Suppressor macrophage treated with lipopolysaccharide for 1 hour (primary cell): Measurements from ENCODE around the gene UBQLN4.
"Not testable (repeated sequence)": the region's sequence is repeated elsewhere in the genome, so short reads cannot be mapped to it uniquely, and the experiment has no call there.

Experiments
- DNase-seq, 3 donors: peaks; one replicate each; pipeline ENCODE4 v3.0.0-alpha.2; 2020 to 2022

UBQLN4 gene

GRCh38 chr1:156080863-156081179 lies 27.2 kb upstream of the UBQLN4 start:
- DNase-seq = no peak

GRCh38 chr1:156080241-156080862 lies 26.8 kb upstream of the UBQLN4 start:
- no peak for DNase-seq

GRCh38 chr1:156079762-156080161 lies 26.2 kb upstream of the UBQLN4 start:
- no peak for DNase-seq

GRCh38 chr1:156078728-156079127 lies 25.1 kb upstream of the UBQLN4 start:
- no peak for DNase-seq

- DNase-seq = no peak
These were observed 23.8 kb upstream of the UBQLN4 start for GRCh38 chr1:156077430-156077760.

- peak in 1 of 3 donors; percentile 34 for DNase-seq
These were observed 23.2 kb upstream of the UBQLN4 start for GRCh38 chr1:156076609-156077429.

DNA sequence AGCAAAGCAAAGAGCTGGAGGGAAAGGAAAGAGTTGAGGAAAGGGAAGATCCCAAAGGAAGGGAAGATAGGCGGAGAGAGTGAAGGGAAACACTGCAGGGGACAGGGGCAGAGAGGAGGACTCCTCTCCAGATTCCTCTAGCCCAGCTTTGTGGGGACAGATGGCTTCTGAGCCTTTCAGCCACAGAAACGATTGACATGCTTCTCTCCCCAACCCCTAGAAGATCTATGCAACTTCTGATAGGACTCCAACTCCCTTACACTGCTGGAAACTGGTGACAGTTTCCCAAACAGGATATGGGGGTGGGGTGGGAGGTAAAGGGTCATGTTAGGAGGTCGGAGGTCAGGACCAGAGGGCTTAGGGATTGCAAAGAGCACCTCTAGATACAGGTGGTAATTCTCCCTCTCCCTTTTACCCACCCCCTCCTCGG lies 22.2 kb upstream of the UBQLN4 start:
- no peak for DNase-seq

DNA sequence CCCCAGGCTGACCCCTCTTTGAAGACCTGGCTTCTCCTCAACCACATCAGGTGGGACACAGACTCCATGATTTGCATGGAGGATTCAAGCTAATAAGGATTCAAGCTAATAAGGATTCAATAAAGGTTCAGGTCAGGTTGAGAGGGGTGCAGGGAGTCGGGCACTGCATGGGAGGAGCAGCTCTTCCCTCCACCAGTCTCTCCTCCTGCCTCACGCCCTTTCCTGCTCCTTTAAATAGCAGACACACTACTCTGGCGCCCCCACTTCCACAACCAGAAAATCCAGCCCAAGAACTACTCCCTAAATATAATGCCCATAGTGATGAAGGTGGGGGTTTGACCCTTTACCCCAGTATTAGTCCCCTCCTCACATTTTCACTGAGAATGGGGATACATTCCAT lies 21.6 kb upstream of the UBQLN4 start:
- DNase-seq = no peak

DNA sequence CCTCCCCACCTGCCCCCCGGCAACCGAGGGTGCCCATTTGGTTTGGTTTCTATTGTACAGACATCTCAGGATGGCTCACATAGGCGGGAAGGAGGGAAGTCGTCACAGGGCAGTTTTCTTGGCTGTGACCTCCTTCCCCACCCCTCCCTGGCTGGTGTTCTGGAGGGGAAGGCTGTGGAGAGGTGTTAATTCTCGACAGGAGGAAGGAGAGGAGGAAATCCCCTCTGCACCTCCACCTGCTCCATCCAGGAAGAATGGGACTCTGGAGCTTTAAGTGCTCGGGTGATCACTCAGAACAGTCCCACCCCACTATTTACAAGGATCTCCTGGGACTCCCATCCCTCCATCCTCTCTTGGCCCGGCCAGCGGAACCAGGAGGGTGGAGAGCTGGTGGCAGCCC lies 21.1 kb upstream of the UBQLN4 start:
- no peak for DNase-seq

GRCh38 chr1:156073740-156074139 lies 20.1 kb upstream of the UBQLN4 start:
- no peak for DNase-seq

DNA sequence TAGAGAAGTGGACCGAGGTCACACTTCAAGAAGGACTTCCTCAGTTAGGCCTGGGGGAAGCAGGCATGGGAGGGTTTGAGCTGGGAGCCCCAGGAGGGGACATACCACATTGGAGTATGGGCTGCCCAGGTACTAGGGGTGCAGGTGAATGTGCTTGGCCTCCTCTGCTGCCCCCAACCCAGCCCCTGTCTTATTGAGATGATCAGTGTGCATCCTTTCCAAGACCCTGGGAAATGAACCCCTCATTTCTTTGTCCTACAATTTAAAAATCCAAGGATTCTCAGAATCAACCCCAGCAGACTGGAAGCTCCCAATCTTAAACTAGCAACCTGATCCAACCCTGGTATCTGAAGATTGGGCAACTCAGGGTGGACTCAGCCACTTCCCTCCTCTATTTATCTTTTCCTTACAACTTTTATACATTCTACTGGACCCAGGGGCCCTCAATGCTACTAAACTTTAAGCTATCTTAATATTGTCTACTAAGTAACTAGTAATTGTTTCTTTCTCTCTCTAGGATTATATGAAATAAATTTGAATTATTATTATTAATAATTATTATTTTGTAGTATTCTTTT lies 19.6 kb upstream of the UBQLN4 start:
- no peak for DNase-seq

DNA sequence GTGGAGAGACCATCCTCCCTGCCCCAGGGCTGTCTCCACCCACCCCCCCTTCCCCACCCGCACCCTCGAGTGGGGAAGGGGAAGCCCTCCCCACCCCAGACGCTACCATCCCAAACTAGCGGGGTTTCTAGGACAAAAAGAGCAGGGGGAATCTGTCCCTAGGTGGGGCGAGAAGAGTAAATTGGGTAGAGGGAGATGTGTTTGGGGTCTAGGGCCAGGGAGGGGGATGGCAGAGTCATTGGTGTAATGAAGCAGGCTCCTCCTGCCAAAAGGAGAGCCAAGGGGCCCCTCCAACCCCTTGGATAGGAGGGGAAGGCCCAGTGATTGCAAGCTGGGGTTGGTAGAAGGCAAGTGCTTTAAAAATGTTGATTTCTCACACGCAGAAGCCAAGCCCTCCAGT lies 18.7 kb upstream of the UBQLN4 start:
- no peak for DNase-seq

GRCh38 chr1:156071332-156071816 lies 17.8 kb upstream of the UBQLN4 start:
- DNase-seq = not testable (repeated sequence)

- DNase-seq = no peak
These were observed 16.9 kb upstream of the UBQLN4 start for GRCh38 chr1:156070548-156070947.

GRCh38 chr1:156069490-156070455 lies 16.2 kb upstream of the UBQLN4 start:
- DNase-seq = no peak

GRCh38 chr1:156067262-156067661 lies 13.7 kb upstream of the UBQLN4 start:
- DNase-seq = no peak

DNA sequence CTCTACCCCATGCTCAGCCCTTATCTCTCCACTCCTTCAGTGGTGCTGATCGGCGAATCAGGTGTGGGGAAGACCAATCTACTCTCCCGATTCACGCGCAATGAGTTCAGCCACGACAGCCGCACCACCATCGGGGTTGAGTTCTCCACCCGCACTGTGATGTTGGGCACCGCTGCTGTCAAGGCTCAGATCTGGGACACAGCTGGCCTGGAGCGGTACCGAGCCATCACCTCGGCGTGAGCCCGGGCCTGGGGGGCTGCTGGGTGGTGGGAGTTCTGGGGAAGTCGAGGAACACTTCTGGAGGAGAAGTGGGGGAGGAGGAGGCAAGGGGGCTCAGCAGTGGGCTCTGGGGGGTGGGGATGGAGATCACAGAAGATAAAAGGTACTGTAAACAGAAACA lies 12.3 kb upstream of the UBQLN4 start:
- DNase-seq = no peak

GRCh38 chr1:156065212-156065611 lies 11.6 kb upstream of the UBQLN4 start:
- no peak for DNase-seq

DNA sequence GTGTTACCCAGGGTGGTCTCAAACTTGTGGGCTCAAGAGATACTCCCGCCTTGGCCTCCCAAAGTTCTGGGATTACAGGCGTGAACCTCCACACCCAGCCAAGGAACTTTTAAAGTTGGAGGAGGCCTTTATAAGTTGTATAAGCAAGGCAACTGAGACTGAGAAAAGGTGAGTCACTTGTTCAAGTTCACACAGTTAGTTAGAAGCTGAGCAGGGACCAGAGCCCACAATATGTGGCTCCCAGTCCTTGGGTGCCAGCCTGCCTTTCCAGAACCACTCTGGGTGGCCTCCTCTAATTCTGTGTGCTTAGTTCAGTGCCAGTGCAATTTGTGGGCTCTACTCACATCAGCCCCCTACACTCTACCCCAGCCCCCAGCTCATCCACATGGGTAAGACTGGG lies 11.0 kb upstream of the UBQLN4 start:
- DNase-seq = no peak

- no peak for DNase-seq
These were observed 10.3 kb upstream of the UBQLN4 start for GRCh38 chr1:156063997-156064285.

DNA sequence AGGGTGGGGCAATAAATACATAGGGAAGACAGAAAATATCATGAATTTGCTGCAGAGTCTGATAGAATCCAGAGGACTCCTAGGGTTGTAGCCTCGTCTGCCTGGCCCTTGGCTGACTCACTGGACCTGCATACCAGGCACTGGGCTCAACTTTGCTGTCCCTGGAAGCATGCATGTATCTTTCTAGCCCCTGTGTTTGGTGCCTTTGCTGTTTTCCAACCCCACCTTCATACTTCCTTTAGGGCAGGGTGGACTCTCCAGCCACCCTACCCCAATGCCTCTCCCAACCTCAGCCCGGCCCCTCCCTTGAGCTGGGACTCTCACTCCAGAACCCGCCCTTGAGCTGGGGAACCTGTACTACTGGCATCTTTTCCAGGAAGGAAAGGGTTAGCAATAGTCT lies 8.6 kb upstream of the UBQLN4 start:
- DNase-seq = no peak

DNA sequence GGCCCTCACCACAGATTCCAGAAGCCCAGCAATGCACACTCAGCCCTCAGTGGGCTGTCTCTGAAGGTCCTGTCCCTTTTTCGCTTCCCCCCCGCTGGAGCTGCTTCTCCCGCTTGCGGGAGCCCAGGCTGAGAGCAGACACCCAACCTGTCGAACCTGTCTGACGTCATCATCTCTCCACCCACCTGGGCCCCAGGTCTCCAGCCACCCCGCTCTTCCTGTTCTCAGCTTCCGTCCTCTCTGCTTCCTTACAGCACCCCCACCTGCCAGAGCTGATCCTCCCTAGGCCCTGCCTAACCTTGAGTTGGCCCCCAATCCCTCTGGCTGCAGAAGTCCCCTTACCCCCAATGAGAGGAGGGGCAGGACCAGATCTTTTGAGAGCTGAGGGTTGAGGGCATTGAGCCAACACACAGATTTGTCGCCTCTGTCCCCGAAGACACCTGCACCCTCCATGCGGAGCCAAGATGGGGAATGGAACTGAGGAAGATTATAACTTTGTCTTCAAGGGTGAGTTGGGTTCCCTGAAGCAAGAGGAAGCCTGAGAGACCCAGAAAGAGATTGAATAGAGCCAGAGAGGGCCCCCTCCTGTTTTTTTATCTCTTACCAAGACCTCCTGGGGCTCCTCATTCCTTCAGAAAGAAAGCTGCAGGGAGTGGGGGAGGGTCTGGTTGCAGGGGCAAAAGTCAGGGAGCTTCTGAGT lies 7.5 kb upstream of the UBQLN4 start, which contains the start of gene RAB25:
RAB25 (plus strand) TSS at position 224 of the 700 bp plus-strand sequence; CDS start at position 465, 241 bp downstream.
- DNase-seq = no peak
